Fibroblast of lung (primary cell): ENCODE measurements around the gene LIMS1.

Source experiments
- EZH2 ChIP-seq: IDR thresholded peaks from 2 replicates; pipeline ENCODE4 v1.5.1; 2012; ENCODE audit warnings: low read length, control low read depth, mild to moderate bottlenecking; ENCODE audit errors: missing control alignments
- TF ChIP-seq, protein P1 (sequence below), 2 donors: IDR thresholded peaks in 1 of 2; conservative IDR thresholded peaks in 1 of 2; 1 replicate in 1 of 2; 2 replicates in 1 of 2; pipeline ENCODE4 v1.5.1; 2011 to 2012; ENCODE audit warnings: low read length in 2 of 2, control low read depth in 1 of 2, inconsistent platforms in 1 of 2, low read depth in 1 of 2, mild to moderate bottlenecking in 1 of 2

DNA sequence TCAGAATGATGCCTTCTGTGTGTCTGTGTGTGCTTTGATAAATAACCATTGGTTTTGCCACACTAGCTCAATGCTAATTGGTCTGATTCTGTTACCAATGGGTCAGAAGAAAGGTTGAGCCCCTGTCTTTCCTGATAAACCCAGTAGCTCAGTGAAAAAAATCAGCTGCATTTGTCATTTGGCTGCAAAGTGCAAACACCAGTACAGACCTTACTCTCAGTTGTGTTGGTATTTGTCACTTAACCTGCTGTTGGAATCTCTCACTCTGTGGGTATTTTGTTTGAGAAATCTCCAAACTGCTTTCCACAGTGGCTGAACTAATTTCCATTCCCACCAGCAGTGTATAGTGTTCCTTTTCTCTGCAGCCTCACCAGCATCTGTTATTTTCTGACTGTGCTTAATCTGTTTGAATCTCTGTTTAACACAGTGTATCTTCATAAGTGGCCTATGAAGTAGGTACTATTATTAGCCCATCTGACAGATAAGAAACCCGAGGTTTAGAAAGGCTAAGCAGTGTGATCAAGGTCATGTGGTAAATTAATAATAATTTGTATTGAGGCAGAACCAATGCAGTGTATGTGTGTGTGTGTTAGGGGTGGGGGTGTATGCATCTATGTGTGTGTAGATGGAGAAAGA, 26.7 kb downstream of the LIMS1 start:
- TF ChIP-seq, protein P1, sequence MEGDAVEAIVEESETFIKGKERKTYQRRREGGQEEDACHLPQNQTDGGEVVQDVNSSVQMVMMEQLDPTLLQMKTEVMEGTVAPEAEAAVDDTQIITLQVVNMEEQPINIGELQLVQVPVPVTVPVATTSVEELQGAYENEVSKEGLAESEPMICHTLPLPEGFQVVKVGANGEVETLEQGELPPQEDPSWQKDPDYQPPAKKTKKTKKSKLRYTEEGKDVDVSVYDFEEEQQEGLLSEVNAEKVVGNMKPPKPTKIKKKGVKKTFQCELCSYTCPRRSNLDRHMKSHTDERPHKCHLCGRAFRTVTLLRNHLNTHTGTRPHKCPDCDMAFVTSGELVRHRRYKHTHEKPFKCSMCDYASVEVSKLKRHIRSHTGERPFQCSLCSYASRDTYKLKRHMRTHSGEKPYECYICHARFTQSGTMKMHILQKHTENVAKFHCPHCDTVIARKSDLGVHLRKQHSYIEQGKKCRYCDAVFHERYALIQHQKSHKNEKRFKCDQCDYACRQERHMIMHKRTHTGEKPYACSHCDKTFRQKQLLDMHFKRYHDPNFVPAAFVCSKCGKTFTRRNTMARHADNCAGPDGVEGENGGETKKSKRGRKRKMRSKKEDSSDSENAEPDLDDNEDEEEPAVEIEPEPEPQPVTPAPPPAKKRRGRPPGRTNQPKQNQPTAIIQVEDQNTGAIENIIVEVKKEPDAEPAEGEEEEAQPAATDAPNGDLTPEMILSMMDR (conservative IDR thresholded peaks at IDR 0.05 in 1 of 2, IDR thresholded peaks at IDR 0.05 in 1 of 2; ENCODE audit: low read depth in 1 of 2, low read length in 2 of 2): no peak
- no peak for TF ChIP-seq EZH2
